WI38 (cell line): ENCODE results near the gene TMEM141.

Experiments used
- H3K4me3 ChIP-seq: 2 replicates; pipeline ENCODE4 v1.5.1; 2011; ENCODE audit warnings: low read depth, mild to moderate bottlenecking, control low read depth, low read length
- CTCF ChIP-seq: IDR thresholded peaks from 2 replicates; pipeline ENCODE4 v1.5.1; 2012; ENCODE audit warnings: low read depth, mild to moderate bottlenecking, control low read depth, low read length

The TMEM141 gene

GRCh38 chr9:136840140-136840876 is 49.2 kb downstream of the TMEM141 start:
- no peak for TF ChIP-seq CTCF
- no peak overlapping the region for H3K4me3 ChIP-seq

- no peak overlapping the region for H3K4me3 ChIP-seq
- TF ChIP-seq CTCF, result no peak
Measured at GRCh38 chr9:136840877-136841645, 49.9 kb downstream of the TMEM141 start.

- peak overlapping the region; percentile 60; the same call in 1 of the 2 replicates for H3K4me3 ChIP-seq
Measured at GRCh38 chr9:136841646-136842379, 50.7 kb downstream of the TMEM141 start.

- peak within 1 kb of the TSS; percentile 60 for H3K4me3 ChIP-seq
- peak; percentile 88 for TF ChIP-seq CTCF
Measured at GRCh38 chr9:136842380-136842948, 51.3 kb downstream of the TMEM141 start, which contains the start of gene AJM1. Gene AJM1 (plus strand): TSS chr9:136842478. CDS start chr9:136844415, 1,937 bp downstream.
